ENCODE measurements around the gene IL4R.
"Not testable (repeated sequence)": the region's sequence is repeated elsewhere in the genome, so short reads cannot be mapped to it uniquely, and the experiment has no call there.

IL4R gene

DNA sequence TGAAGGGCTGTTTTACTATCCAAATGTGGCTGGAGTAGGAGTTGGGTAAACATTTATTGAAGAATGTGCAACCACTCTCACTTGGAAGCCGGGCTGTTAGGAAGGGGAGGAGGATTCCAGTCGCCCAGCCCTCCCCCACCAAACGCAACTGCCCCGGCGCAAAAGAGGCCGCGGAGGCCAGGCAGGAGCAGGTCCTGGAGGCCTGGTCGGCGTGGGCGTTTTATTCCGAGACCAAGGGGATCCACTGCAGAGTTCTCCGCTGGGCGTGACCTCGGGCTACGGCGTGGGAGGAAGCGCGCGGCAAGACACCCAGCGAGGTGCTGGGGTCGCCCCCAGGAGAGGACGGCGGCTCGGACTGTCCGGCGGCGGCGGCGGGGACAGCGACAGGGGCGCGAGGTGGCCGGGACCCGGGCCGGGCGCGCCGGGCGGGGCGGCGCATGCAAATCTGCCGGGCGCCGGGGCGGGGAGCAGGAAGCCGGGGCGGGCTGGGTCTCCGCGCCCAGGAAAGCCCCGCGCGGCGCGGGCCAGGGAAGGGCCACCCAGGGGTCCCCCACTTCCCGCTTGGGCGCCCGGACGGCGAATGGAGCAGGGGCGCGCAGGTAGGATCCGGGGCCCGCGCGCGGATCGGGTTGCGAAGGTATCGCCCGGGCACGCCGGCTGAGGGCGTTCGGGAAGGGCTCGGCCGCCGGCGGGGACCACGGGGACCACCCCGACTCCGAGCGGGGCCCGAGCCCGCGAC lies at the start of gene IL4R:
TSS of gene IL4R (plus strand) at position 553 of the 739 bp plus-strand sequence. CDS start 26,230 bp downstream, outside the sequence.
- no peak for FAIRE-seq

DNA sequence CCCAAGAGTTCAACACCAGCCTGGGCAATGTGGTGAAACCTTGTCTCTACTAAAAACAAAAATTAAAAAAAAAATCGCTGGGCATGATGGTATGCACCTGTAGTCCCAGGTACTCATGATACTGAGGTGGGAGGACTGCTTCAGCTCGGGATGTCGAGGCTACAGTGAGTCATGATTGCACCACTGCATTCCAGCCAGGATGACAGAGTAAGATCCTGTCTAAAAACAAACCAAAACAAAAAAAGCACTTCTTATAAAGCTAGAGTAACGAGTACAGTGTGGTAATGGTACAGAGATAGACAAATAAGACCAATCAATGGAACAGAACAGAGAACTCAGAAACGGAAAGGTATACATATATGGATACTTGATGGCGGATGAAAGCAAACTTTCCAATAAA lies 49.6 kb upstream of the IL4R start:
- no peak for FAIRE-seq

DNA sequence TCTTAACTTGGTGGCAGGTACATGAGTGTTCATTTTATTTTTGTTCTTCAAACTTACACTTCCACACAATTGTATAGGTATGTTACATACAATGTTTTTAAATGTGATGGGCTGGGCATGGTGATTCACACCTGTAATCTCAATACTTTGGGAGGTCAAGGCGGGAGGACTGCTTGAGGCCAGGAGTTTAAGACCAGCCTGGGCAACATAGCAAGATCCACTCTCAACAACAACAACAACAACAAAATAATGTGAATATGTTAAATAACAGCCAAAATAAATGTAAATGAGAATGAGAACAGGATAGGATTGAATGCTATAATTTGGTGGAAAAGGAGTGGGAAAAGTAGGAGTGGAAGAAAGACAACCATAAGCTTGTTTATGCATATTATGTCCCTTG lies 47.8 kb upstream of the IL4R start:
- FAIRE-seq, result no peak

DNA sequence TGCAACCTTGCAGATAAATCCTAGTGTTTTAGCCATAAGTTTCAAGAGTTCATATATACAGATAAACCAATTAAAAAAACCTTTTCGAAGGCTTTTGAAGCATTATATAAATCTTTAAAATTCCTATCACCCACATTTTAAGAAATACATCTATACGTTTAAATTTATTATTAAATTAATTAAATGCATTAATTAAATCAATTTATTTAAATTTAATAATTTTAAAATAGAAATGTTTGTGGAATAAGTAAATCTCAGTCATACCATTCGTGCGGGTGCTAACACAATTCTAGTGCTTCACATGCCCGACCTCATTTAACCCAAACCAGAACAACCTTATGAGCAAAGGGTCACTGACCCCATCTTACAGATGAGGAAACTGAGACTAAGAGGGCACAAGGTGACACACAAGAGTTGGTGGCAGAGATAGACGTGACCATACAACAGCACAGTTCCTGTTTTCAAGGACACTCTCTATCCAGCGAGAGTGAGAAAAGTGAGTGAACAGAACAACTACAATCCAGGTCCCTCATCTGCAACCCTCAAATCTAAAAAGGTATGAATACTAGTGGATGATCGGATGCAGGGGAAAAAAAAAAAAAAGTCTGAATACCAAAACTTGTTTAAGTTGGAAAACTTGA lies 46.6 kb upstream of the IL4R start:
- no peak for FAIRE-seq

DNA sequence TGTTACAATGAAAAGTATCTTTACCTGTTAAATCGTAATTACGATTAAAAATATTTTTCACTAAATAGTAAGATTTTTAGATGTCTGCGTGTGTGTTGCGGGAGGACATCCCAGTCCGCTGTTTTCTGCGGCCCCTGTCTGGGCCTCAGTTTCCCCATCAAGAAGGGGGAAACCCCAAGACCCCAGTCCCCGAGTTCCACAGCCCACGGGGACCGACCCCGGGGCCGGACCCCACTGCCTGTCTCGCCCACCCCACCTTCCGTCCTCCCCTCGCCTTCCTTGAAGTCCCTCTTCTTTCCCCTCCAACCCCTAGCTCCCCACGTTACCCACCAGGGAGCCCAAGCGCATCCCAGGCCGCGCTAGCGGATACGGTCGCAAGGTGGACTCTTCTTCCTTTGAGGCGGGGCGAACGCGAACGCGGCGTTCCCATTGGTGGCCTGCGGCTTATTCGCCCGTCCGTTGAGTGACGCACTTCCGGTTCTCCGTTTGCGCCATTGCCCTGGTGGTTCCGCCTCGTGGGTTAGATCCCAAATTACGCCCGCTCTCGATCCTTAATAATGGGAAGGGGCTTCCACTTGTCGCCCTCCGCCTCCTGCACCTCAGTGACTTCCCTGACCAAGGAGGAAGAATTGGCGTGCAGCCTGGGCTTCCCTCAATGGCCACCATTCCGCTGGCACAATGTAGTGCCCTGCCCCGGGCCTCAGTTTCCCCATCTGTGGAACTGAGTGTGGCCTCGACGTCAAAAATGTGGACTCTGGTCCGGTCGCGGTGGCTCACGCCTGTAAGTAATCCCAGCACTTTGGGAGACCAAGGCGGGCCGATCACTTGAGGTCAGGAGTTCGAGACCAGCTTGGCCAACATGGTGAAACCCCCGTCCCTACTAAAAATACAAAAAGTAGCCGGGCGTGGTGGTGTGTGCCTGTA lies 45.1 kb upstream of the IL4R start, which contains the start of gene NSMCE1:
TSS of gene NSMCE1 (minus strand) at position 397 of the 924 bp plus-strand sequence. CDS start 11,202 bp downstream, outside the sequence.
- peak; percentile 57 for FAIRE-seq

DNA sequence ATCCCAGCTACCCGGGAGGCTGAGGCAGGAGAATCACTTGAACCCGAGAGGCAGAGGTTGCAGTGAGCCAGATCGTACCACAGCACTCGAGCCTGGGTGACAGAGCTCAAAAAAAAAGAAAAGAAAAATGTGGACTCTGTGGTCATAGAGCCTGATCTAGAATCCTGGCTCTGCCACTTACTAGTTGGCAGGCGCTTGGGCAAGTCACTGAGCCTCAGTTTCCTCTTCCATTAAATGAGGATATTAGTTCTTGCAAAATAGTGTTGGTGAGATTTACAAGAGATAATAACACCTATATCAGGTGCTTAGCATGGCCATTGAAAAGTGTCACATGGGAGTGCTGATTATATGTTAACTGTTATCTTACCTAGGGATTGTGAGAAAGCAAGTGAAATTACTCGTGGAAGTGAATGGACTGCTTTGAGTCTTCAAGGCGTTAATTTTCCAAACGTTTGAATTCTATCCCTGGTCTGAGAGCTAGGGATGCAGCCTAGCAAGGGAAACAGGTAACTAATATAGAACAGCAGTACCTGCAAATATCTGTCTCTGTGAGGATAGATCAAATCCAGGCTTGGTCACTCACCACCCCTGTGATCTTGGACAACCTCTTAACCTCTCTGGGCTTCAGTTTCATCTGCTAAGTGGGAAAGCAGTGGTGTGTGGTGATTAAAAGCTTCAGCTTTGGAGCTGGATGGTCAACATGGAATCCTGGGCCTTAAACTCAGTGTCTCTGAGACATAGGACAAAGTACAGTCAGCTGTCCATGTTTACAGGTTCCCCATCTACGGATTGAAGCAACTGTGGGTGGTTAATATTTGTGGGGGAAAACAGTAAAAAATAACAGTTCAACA lies 44.2 kb upstream of the IL4R start:
- no peak for FAIRE-seq

DNA sequence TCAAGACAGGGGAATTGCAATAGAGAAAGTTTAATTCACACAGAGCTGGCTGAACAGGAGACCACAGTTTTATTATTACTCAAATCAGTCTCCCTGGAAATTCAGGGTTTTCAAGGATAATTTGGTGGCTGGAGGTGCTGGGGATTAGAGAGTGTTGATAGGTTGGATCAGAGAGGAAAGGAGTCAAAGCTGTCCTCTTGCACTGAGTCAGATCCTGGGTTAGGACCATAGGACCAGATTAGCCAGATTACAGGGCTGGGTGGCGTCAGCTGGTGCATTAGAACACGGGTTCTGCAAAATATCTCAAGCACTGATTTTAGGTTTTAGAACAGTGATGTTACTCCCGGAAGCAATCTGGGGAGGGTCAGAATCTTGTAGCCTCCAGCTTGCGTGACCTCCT lies 43.4 kb upstream of the IL4R start:
- FAIRE-seq, result no peak

DNA sequence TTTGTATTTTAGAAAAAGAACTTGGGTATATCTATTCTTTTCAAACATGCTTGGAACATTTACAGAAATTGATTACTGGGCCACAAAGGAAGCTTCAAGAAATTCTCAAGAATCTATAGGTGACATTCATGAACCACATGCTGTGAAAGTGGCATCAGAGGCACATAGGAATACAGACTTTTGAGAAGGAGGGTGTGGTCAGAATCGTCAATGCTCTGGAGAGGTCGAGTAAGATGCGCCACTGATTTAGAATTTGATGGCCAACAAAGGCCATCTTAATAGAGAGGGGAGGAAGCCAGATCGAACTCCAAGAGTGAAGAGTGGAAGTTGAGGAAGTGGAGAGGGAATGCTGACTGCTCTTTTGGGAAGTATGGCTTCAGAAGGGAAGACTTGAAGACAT lies 41.7 kb upstream of the IL4R start:
- no peak for FAIRE-seq

DNA sequence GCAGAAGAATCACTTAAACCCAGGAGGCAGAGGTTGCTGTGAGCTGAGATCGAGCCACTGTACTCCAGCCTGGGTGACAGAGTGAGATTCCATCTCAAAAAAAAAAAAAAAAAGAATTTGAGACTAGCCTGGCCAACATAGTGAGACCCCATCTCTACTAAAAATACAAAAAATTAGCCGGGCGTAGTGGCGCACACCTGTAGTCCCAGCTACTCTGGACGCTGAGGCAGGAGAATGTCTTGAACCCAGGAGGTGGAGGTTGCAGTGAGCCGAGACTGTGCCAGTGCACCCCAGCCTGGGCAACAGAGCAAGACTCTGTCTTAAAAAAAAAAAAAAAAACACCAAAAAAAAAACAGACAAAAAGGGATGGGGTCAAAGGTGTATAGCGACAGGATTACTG lies 41.1 kb upstream of the IL4R start:
- not testable (repeated sequence) for FAIRE-seq

DNA sequence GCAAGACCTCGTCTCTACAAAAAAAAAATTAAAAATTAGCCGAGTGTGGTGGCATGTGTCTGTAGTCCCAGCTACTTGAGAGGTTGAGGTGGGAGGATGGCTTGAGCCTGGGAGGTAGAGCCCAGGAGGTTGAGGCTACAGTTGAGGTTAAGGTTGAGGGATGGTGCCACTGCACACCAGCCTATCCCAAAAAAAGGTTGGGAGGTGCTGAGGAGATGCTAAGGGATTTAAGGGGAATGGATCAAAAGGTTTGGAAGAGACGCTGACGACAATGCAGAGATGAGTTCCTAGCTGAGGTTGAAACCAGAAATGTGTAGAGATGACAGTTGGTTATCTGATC lies 40.5 kb upstream of the IL4R start:
- no peak for FAIRE-seq

DNA sequence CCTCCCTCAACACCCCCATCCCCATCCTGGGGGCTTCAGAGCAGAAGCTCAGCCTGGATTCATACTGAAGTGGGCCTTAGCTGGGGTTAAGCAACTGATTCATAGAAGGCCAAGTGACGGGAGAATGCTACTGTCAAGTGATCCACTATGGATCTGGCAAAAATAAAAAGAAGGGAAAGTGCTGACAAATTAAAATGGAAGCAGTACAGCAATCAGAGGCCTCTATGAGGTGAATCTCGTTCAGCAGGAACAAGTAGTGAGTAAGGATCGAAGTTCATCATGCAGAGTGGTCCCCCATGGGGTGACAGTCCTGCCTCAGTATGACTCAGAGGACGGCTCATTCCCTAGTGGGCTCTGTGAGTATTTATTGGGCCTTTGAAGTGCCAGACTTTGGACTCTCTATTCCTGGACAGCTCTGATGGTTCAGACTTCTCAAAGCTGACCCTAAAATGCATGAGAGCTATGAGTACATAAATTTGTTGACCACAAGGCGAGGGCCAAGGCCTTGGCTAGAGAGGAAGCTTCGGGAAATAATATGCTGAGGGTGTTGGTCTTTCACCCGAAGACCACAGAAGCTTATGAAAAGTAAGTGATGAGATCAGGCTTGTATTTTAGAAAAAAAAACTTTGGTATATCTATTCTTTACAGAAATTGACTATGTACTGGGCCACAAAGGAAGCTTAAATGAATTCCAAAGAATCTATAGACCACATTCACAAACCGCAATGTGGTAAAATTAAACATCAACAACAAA lies 39.9 kb upstream of the IL4R start:
- FAIRE-seq, result no peak

DNA sequence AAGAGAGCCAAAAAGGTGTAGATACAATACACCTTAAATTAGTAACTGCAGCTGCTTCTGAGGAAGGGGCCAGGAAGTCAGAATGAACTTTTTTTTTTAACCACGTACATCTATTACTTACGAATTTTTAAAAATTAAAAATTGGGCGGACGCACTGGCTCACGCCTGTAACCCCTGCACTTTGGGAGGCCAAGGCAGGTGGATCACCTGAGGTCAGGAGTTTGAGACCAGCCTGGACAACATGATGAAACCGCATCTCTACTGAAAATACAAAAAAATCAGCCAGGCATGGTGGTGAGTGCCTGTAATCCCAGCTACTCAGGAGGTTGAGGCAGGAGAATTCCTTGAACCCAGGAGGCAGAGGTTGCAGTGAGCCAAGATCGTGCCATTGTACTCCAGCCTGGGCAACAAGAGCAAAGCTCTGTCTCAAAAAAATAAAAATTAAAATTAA lies 39.3 kb upstream of the IL4R start:
- FAIRE-seq, result not testable (repeated sequence)

DNA sequence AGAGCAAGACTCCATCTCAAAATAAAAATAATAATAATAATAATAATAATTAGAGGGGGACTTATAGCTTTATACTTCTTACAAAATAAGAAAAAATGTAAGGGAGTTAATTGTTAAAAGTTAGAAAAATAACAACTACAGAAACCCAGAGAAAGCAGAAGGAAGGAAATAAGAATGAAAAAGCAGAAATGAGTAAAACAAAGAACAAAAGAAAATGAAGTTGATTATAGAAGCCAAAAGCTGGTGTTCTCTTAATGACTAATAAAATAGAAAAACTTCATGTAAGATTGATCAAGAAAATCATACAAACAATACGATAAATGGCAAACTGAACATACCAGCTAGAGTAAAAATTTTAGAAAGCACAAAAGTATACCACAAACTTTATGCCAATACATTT lies 38.4 kb upstream of the IL4R start:
- no peak for FAIRE-seq

DNA sequence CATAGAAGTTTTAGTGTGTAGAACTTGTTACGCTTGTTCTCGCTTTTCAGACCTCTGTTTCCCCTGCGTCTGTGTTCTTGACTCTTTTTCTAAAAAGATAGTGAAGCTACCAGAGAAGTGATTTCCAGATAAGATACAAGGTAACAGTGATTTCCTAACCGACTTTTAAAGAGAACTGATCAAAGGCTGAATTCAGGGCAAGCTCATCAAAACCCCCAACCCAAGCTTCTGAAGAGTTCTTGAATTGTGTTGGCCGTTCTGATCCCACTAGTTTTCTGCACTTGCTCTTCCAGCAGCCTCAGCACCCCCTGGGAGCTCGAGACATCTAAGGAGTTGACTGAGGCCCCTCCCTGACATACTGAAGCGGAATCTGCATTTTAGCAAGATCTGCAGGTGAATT lies 32.5 kb upstream of the IL4R start:
- no peak for FAIRE-seq

DNA sequence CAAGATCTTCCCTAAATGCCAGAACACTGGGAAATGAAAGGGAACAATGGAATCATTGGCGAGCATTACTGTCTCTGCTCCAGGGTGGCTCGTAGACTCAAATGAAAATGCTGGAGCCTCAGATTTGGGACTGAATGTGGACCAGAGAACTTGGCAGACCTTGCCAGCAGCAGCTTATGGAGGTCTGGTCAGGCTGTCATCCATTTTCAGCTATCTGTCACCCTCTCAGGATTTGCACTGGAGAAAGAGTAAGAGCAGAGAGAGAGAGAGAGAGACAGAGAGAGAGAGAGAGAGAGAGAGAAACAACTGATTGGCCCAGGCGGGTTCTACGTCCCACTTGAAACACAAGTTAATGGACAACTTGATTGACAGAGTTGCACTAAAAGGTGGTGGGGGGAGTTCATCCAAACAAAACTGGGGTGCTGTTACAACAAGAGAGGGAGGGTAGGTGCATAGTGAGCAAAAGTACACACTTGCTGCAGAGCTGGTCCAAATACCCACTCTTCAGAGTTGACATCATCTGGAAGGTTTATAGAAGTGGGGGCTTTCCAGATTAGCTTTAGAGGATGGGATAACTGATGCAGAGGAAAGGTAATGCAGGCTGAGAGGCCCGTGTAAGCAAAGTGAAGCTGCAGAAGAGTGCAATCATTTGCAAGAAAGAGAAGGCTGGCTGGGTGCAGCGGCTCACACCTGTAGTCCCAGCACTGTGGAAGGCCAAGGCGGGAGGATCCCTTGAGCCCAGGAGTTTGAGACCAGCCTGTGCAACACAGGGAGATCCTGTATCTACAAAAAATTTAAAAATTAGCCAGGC lies 28.7 kb upstream of the IL4R start:
- FAIRE-seq, result no peak

DNA sequence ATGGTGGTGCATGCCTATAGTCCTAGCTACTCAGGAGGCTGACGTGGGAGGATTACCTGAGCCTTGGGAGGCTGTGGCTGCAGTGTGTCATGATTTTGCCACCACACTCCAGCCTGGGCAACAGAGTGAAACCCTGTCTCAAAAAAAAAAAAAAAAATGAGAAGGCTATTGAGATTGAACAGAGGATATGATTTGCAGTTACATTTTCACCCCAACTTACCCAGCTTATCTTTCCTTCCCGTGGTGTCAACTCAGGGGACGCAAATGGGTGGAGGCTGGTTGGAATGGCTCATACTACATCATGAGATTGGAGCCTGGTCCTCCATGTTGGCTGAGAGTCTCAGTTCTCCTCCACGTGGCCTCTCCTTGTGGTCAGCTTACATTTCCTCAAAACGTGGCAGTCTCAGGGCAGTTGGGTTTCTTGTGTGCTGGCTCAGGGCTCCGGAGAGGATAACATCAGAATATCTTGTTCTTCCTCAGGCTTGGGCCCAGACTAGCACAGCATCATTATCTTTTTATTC lies 28.0 kb upstream of the IL4R start:
- no peak for FAIRE-seq

DNA sequence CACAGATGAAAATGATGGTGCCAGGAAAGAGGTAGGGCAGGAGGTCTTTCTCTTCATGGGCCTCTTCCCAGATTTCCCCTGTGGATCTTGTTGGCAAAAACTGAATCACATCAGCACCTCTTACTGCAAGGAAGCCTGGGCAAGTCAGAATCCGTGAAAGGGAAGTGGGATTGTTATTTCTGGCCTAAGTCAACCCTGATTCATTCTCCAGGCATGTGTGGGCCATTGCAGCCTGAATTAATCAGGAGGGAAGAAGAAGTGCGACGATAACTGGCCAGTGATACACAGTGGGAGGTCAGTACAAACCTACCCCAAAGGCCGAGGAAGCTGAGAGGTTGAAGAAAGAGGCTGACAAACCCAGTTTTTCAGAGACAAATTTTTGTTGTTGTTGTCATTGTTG lies 27.3 kb upstream of the IL4R start:
- FAIRE-seq, result no peak

DNA sequence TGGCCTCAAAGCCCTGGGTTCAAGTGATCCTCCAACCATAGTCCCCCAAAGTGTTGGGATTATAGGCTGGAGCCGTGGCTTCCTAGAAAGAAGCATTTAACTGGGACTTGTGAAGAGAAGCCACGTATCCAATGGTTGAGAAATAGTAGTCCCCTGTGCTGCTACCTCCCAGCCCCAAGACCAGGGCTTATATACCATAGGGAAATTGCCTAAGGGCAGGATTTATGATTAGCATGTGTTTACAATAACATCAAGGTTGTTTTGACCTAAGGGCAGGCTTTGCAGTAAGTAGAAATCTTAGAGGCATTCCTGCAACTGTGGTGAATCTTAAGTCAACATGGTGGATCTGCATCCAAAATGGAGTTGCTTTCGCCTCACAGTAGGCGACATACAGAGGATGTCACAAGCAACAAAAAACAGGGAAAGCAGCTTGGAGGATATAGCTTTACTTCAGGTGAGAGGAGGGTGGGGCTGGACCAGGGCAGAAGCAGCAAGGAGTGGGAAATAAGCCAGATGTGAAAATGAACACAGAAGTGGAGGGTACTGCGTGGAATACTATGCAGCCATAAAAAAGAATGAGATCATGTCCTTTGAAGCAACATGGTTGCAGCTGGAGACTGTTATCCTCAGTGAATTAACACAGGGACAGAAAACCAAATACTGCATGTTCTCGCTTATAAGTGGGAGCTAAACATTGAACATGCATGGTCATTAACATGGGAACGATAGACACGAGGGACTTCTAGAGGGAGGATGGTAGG lies 26.5 kb upstream of the IL4R start:
- no peak for FAIRE-seq

DNA sequence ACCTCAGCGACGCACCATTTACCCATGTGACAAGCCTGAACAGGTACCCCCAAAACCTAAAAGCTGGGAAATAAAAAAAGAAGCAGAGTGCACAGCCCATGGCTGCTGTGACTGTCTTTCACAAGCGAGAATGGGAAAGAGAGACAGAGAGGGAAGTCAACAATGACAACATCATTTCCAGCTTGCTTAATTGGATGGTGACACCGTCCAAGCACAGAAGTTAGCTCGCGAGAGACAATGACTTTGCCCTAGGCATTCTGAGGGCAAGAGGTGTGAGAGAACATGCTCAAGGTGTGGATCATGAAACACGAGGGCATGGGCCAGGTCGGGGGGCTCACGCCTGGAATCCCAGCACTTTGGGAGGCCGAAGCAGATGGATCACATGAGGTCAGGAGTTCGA lies 25.9 kb upstream of the IL4R start:
- no peak for FAIRE-seq

DNA sequence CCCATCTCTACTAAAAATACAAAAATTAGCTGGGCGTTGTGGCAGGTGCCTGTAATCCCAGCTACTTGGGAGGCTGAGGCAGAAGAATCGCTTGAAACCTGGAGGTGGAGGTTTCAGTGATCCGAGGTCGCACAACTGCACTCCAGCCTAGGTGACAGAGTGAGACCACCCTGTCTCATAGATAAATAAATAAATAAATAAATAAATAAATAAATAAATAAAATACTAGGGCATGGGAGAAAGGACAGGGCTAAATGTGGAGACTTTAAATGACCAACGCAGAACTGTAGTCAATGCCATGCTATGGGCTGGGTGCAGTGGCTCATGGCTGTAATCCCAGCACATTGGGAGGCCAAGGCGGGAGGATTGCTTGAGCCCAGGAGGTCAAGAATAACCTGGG lies 25.5 kb upstream of the IL4R start:
- FAIRE-seq, result not testable (repeated sequence)
